GM12801 (cell line): ENCODE results near the gene CTCF.

Experiments used
- TF ChIP-seq, protein P1 (sequence below): IDR thresholded peaks from one replicate; pipeline ENCODE4 v1.5.1; 2011; ENCODE audit warnings: control low read depth; ENCODE audit not compliant: insufficient read length; ENCODE audit errors: extremely low read depth

CTCF gene

DNA sequence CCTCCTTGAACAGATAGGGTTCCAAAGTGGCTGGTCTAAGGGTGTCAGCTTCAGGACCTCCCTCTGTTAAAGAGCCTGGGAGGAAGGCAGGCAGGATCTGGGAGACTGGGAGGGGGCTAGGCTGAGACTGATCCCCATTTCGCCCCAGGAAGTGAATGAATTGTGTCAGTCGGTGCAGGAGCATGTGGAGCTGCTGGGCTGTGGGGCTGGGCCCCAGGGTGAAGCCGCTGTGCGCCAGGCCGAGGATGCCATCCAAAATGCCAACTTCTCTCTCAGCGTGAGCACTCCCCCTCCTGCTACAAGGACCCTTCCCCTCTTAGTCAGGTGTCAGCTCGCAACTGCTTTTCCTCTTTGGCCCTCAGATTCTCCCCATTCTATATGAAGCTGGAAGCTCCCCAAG, 88.7 kb downstream of the CTCF start:
- TF ChIP-seq, protein P1, sequence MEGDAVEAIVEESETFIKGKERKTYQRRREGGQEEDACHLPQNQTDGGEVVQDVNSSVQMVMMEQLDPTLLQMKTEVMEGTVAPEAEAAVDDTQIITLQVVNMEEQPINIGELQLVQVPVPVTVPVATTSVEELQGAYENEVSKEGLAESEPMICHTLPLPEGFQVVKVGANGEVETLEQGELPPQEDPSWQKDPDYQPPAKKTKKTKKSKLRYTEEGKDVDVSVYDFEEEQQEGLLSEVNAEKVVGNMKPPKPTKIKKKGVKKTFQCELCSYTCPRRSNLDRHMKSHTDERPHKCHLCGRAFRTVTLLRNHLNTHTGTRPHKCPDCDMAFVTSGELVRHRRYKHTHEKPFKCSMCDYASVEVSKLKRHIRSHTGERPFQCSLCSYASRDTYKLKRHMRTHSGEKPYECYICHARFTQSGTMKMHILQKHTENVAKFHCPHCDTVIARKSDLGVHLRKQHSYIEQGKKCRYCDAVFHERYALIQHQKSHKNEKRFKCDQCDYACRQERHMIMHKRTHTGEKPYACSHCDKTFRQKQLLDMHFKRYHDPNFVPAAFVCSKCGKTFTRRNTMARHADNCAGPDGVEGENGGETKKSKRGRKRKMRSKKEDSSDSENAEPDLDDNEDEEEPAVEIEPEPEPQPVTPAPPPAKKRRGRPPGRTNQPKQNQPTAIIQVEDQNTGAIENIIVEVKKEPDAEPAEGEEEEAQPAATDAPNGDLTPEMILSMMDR: no peak

DNA sequence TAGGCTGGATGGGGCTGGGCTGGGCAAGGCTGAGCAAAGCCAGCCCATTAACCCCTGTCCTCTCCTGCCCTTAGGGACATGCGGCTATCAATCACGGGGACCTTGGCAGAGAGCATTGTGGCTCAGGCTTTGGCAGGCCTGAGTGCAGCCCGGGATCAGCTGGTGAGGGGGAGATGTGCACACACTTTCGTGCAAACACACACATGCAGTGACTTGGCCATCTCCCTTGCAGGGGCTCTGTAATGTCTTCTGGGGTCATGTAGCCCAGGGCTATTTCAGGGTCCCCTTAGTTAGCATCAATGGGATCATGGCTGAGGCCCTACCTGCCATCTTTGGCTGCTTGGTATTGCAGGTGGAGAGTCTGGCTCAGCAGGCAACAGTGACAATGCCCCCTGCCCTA, 89.5 kb downstream of the CTCF start:
- TF ChIP-seq, protein P1: no peak

DNA sequence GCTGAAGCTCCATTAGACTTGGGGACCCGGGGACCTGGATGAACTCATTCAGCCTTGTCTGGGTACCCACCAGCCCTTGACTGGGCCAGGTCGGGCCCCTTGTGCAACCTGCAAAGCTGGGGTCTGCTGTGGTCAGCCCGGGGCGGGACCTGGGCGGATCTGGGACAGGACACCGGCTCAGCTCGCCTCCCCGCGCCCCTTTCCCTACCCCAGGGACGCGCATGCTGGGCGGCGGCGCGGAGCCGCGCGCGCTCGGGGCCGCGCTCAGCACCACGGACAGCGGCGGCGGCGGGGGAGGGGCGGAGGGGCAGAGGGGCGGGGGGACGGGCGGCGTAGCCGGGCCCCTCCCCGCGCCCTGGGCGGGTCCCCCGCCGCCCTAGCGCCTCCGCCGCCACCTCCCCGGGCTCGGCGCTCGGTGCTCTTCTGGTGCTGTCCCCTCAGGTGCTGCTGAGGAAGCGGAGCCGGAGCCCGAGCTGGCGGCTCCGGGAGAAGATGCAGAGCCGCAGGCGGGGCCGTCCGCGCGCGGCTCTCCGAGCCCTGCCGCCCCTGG, 90.3 kb downstream of the CTCF start:
- TF ChIP-seq, protein P1: no peak

DNA sequence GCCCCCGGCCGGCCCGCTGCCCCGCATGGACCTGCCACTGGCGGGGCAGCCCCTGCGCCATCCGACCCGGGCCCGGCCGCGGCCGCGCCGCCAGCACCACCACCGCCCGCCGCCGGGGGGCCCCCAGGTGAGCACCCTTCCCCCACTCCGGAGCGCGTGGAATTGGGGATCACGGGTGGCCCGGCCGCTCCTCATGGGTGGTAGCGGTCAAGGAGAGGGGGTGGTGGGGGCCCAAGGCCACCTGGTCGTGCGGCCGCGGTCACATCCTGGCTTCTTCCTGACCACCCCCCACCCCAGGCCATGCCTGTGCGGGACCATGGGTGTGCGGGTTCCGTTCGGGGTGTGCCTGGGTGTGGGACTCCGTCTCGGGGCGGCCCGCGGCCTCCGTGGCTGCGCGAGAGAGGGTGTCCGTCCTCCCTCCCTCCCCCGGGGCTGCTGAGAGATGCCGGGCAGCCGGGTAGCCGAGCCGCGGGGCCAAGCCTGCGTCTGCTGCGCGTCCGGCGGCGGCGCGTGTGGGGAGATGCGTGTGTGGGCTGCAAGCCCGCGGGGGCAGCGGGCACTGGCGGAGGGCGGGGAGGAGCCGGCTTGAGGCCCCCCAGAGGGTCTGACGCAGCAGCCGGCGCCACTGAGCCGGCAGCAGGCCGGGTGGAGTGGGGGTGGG, 90.9 kb downstream of the CTCF start:
- TF ChIP-seq, protein P1: no peak

DNA sequence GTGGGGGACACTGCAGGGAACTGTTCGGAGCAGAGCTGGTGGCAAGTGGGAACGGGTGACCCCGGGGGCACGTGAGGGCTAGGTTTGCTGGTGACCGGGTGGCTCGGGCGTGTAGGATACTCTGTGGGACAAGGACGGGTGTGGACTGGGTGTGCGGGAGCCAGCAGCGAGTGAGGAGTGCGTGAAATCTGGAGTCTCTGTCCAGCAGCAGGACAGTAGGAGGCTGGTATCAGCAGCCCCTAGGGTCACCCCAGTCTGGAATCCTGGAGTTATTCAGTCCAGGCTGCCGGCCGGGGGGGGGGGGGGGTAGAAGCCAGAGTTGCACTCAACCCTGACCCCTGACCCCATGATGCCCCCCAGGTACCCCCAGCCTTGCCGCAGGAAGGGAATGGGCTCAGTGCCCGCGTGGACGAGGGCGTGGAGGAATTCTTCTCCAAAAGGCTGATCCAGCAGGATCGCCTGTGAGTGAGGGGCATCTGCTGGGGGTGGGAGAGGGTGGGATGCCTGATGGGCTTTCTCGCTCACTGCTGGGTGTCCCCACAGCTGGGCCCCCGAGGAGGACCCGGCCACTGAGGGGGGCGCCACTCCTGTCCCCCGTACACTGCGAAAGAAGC, 91.6 kb downstream of the CTCF start:
- TF ChIP-seq, protein P1: no peak

DNA sequence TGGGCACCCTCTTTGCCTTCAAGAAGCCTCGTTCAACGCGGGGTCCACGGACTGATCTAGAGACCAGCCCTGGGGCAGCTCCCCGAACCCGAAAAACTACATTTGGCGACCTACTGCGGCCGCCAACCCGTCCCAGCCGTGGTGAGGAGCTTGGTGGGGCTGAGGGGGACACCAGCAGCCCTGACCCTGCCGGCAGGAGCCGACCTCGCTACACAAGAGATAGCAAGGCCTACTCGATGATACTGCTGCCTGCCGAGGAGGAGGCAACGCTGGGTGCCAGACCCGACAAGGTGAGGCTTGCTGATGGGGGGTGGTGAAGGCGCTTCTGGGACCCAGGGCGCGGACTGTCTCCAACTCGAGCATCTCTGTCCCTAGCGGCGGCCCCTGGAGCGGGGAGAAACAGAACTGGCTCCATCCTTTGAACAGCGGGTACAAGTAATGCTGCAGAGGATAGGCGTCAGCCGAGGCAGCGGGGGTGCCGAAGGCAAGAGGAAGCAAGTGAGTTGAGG, 92.1 kb downstream of the CTCF start:
- TF ChIP-seq, protein P1: no peak

DNA sequence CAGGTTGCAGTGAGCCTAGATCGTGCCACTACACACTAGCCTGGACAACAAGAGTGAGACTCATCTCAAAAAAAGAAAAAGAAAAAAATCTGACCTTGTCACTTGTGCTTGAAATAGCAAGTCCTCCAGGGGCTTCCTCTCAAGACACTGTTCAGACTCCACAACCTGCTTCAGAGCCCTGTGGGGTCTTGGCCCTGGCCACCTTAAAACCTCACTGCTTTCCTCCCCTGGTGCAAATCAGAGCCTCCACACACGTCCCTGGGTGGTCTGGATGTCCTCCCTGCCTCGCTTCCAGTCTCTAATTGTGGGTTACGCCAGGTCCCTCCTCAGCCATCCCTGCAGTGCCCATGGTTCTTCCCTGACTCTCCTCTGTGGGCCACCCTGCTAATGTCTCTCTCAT, 93.0 kb downstream of the CTCF start:
- TF ChIP-seq, protein P1: no peak
